Adipose tissue (tissue), 3 donors: ENCODE measurements around the gene COL4A1. TPM values are rescaled to one million over a fixed set of nuclear protein-coding genes. Genes with fewer than 3 reads are reported as not detected.

Experiments
- H3K27ac ChIP-seq: one replicate; pipeline ENCODE4 v1.5.1; 2013; ENCODE audit warnings: low read depth, low read length
- WGBS, 3 donors: extraction: QIAGEN DNeasy Blood & Tissue Kit; methylation state at CpG; one replicate each; pipeline ENCODE4 v1.1.7; 2013; 5-methylcytosine and 5-hydroxymethylcytosine counted together
- polyA plus RNA-seq, 3 donors: library from polyadenylated mRNA; stranded (reverse); fragments of 200-250 nt; gene quantifications; one replicate each; pipeline ENCODE4 v1.2.3, GENCODE V29; 2013
- donor health status: healthy with polysubstance abuse.
- donor health status: Bipolar disorder and iron deficiency.
- donor health status: healthy.

Gene COL4A1
- polyA plus RNA-seq, 3 donors: 103 to 773 (median 225) TPM

GRCh38 chr13:110344320-110344719 lies 37.4 kb upstream of the COL4A1 start:
- no peak overlapping the region for H3K27ac ChIP-seq
- WGBS, 3 donors: 87 to 94% (median 93%) methylated on average over 5 of the region's 5 CpGs

GRCh38 chr13:110343241-110343865 lies 36.4 kb upstream of the COL4A1 start:
- no peak overlapping the region for H3K27ac ChIP-seq
- WGBS, 3 donors: 74 to 89% (median 88%) methylated on average over 16 of the region's 16 CpGs

GRCh38 chr13:110342474-110342873 lies 35.5 kb upstream of the COL4A1 start:
- 82 to 89% (median 84%) methylated on average over 9 of the region's 9 CpGs for WGBS, 3 donors
- H3K27ac ChIP-seq: no peak overlapping the region

- H3K27ac ChIP-seq: peak overlapping the region; percentile 4
- WGBS, 3 donors: 26 to 30% (median 27%) methylated on average over 14 of the region's 14 CpGs
Measured at GRCh38 chr13:110341445-110342244, 34.7 kb upstream of the COL4A1 start.

GRCh38 chr13:110340812-110341444 lies 34.0 kb upstream of the COL4A1 start:
- H3K27ac ChIP-seq: peak overlapping the region; percentile 4
- WGBS, 3 donors: 13 to 41% (median 20%) methylated on average over 24 of the region's 24 CpGs

GRCh38 chr13:110339975-110340550 lies 33.1 kb upstream of the COL4A1 start:
- WGBS, 3 donors: 82 to 86% (median 82%) methylated on average over 9 of the region's 9 CpGs
- H3K27ac ChIP-seq: peak overlapping the region; percentile 68

GRCh38 chr13:110339263-110339662 lies 32.3 kb upstream of the COL4A1 start:
- H3K27ac ChIP-seq: peak overlapping the region; percentile 32
- 60 to 72% (median 70%) methylated on average over 6 of the region's 6 CpGs for WGBS, 3 donors

GRCh38 chr13:110338441-110339101 lies 31.6 kb upstream of the COL4A1 start:
- 30 to 43% (median 38%) methylated on average over 13 of the region's 13 CpGs for WGBS, 3 donors
- peak overlapping the region; percentile 32 for H3K27ac ChIP-seq

GRCh38 chr13:110337247-110337646 lies 30.3 kb upstream of the COL4A1 start:
- 62 to 69% (median 64%) methylated on average over 7 of the region's 7 CpGs for WGBS, 3 donors

GRCh38 chr13:110336681-110337080 lies 29.7 kb upstream of the COL4A1 start:
- no peak overlapping the region for H3K27ac ChIP-seq
- 57 to 66% (median 62%) methylated on average over 5 of the region's 5 CpGs for WGBS, 3 donors

More at GRCh38 chr13:110337247-110337646, 30.3 kb upstream of the COL4A1 start:
- H3K27ac ChIP-seq: peak overlapping the region; percentile 57

- H3K27ac ChIP-seq: no peak overlapping the region
- 90 to 95% (median 91%) methylated on average over 9 of the region's 9 CpGs for whole genome bisulfite sequencing, 3 donors
Measured at GRCh38 chr13:110336108-110336507, 29.2 kb upstream of the COL4A1 start.

- 85 to 94% (median 88%) methylated on average over 11 of the region's 11 CpGs for WGBS, 3 donors
- H3K27ac ChIP-seq: no peak overlapping the region
Measured at GRCh38 chr13:110334841-110335490, 28.0 kb upstream of the COL4A1 start.

- 74 to 88% (median 85%) methylated on average over 8 of the region's 8 CpGs for WGBS, 3 donors
- no peak overlapping the region for H3K27ac ChIP-seq
Measured at GRCh38 chr13:110334256-110334655, 27.3 kb upstream of the COL4A1 start.

GRCh38 chr13:110333837-110334236 lies 26.9 kb upstream of the COL4A1 start:
- no peak overlapping the region for H3K27ac ChIP-seq
- 83 to 92% (median 89%) methylated on average over 12 of the region's 12 CpGs for WGBS, 3 donors

GRCh38 chr13:110332750-110333149 lies 25.8 kb upstream of the COL4A1 start:
- H3K27ac ChIP-seq: no peak overlapping the region
- 66 to 81% (median 72%) methylated on average over 2 of the region's 2 CpGs for WGBS, 3 donors

- 42 to 76% (median 69%) methylated on average over 11 of the region's 11 CpGs for WGBS, 3 donors
- no peak overlapping the region for H3K27ac ChIP-seq
Measured at GRCh38 chr13:110331362-110331761, 24.4 kb upstream of the COL4A1 start.

GRCh38 chr13:110330491-110331011 lies 23.6 kb upstream of the COL4A1 start:
- 80 to 90% (median 89%) methylated on average over 11 of the region's 11 CpGs for WGBS, 3 donors
- H3K27ac ChIP-seq: no peak overlapping the region
